K562 (cell line): ENCODE data around the gene LCLAT1. TPM values are rescaled to one million over a fixed set of nuclear protein-coding genes. Genes with fewer than 3 reads are reported as not detected.

ENCODE experiments used
- ATAC-seq: fragments of 200-7000 bp; cut with Tn5 transposase; 3 replicates; pipeline ENCODE4 v1.9.1; 2020; ENCODE audit warnings: moderate library complexity
- BruUV-seq: library from RNA; stranded (reverse); fragments of 400-500 nt; replicated peaks from 2 replicates; lab custom pipeline; 2021; lab: Mats Ljungman, UMichigan
- CTCF ChIA-PET: fragments of 300-600 bp; formaldehyde crosslinking; extraction: SDS; loops from one replicate; lab custom pipeline; 2021; ENCODE audit warnings: low intra/inter-chr PET ratio; lab: Yijun Ruan, JAX
- POLR2A ChIA-PET: fragments of 300-600, 350-650 bp; sonication (Branson Sonifier 250); formaldehyde crosslinking; extraction: SDS; loops from one replicate; lab custom pipeline; 2021; ENCODE audit warnings: antibody characterized with exemption, inconsistent platforms; lab: Yijun Ruan, JAX
- DNase-seq, 4 experiments: peaks; one replicate each; pipeline versions ENCODE4 v3.0.0 to v3.0.0-alpha.2; 2011 to 2018; ENCODE audit warnings: low spot score in 3 of 4, mixed read lengths in 3 of 4; ENCODE audit errors: extremely low read depth in 1 of 4
- FAIRE-seq: peaks from 2 replicates; lab custom pipeline; 2011; peaks lifted over from hg19 to GRCh38; lab: Jason Lieb, UNC
- H2AFZ ChIP-seq: 2 replicates; pipeline ENCODE4 v1.6.0; 2011; ENCODE audit warnings: low read depth, low read length, control low read depth, inconsistent platforms
- H3K27ac ChIP-seq: fragments of 200-600 bp; 3 replicates; pipeline ENCODE4 v1.8.0; 2011; ENCODE audit warnings: low read depth, mild to moderate bottlenecking, control low read depth, inconsistent platforms, low read length, moderate library complexity, mixed read lengths; ENCODE audit errors: extremely low read depth
- H3K27me3 ChIP-seq, 2 experiments: fragments of 300-600 bp in 1 of 2; 2 replicates in 1 of 2; 3 replicates in 1 of 2; pipeline versions ENCODE4 v1.6.0 to v1.8.0; 2011; ENCODE audit warnings: inconsistent platforms in 2 of 2, low read length in 2 of 2, mild to moderate bottlenecking in 1 of 2, mixed read lengths in 1 of 2, moderate library complexity in 1 of 2; ENCODE audit not compliant: control insufficient read depth in 2 of 2, insufficient read depth in 2 of 2
- H3K36me3 ChIP-seq: fragments of 300-600 bp; 3 replicates; pipeline ENCODE4 v1.8.0; 2011; ENCODE audit warnings: mild to moderate bottlenecking, low read length, inconsistent platforms; ENCODE audit not compliant: control insufficient read depth, insufficient read depth
- H3K4me1 ChIP-seq, 2 experiments: fragments of 200-600 bp in 1 of 2; replicated peaks in 1 of 2; 2 replicates in 1 of 2; 3 replicates in 1 of 2; pipeline versions ENCODE4 v1.5.1 to v1.8.0; 2011; ENCODE audit warnings: inconsistent platforms in 2 of 2, low read length in 2 of 2, mild to moderate bottlenecking in 1 of 2, mixed read lengths in 1 of 2, moderate library complexity in 1 of 2; ENCODE audit not compliant: control insufficient read depth in 2 of 2, insufficient read depth in 2 of 2
- H3K4me2 ChIP-seq: 2 replicates; pipeline ENCODE4 v1.6.1; 2011; ENCODE audit warnings: low read length, control low read depth, inconsistent platforms, mixed read lengths; ENCODE audit not compliant: insufficient read depth
- H3K4me3 ChIP-seq: fragments of 200-600 bp; sonication (generic), shearing (Covaris generic); 2 replicates; pipeline ENCODE4 v1.5.1; 2016; ENCODE audit warnings: control low read depth, inconsistent platforms
- H3K79me2 ChIP-seq: fragments of 200-600 bp; 3 replicates; pipeline ENCODE4 v1.8.0; 2011; ENCODE audit warnings: low read length, inconsistent platforms; ENCODE audit not compliant: control insufficient read depth, insufficient read depth
- H3K9ac ChIP-seq, 2 experiments: 2 replicates each; pipeline versions ENCODE4 v1.6.0 to v1.6.1; 2011; ENCODE audit warnings: low read depth in 2 of 2, low read length in 2 of 2, control low read depth in 1 of 2, inconsistent platforms in 1 of 2, mild to moderate bottlenecking in 1 of 2, mixed read lengths in 1 of 2; ENCODE audit not compliant: insufficient read depth in 1 of 2
- H3K9me1 ChIP-seq: one replicate; pipeline ENCODE4 v1.6.0; 2011; ENCODE audit warnings: inconsistent platforms, mild to moderate bottlenecking, low read length, moderate library complexity; ENCODE audit not compliant: control insufficient read depth, insufficient read depth
- H3K9me3 ChIP-seq: replicated peaks from 2 replicates; pipeline ENCODE4 v1.5.1; 2011; ENCODE audit warnings: low read depth, low read length, inconsistent platforms; ENCODE audit not compliant: control insufficient read depth, insufficient read depth
- H4K20me1 ChIP-seq: replicated peaks from 2 replicates; pipeline ENCODE4 v1.6.1; 2011; ENCODE audit warnings: low read length, inconsistent platforms, mixed read lengths; ENCODE audit not compliant: control insufficient read depth, insufficient read depth
- DACH1 ChIP-seq: fragments of 450-650 bp; IDR thresholded peaks from 2 replicates; pipeline ENCODE4 v1.6.1; 2018; ENCODE audit not compliant: partially characterized antibody
- E2F3 ChIP-seq: fragments of 250-450 bp; sonication (Bioruptor Pico); IDR thresholded peaks from 2 replicates; pipeline ENCODE4 v1.4.0; 2020; ENCODE audit warnings: mild to moderate bottlenecking
- FIP1L1 ChIP-seq: fragments of 200-400 bp; formaldehyde crosslinking; IDR thresholded peaks from 2 replicates; pipeline ENCODE4 v1.6.1; 2018; ENCODE audit warnings: mild to moderate bottlenecking, low read depth, low read length; ENCODE audit not compliant: poor library complexity, severe bottlenecking
- HDAC2 ChIP-seq: fragments of 450-650 bp; IDR thresholded peaks from 2 replicates; pipeline ENCODE4 v1.6.1; 2016; ENCODE audit warnings: mild to moderate bottlenecking
- HMGN3 ChIP-seq: IDR thresholded peaks from 2 replicates; pipeline ENCODE4 v1.6.1; 2011; ENCODE audit warnings: borderline replicate concordance, low read depth, mild to moderate bottlenecking, mixed read lengths, low read length; ENCODE audit not compliant: insufficient read length; ENCODE audit errors: extremely low read depth
- MXD1 ChIP-seq: fragments of 250-450 bp; sonication (Bioruptor Pico); IDR thresholded peaks from 2 replicates; pipeline ENCODE4 v1.8.0; 2021; ENCODE audit warnings: borderline replicate concordance, mild to moderate bottlenecking, moderate library complexity; ENCODE audit not compliant: poor library complexity, severe bottlenecking
- NFYB ChIP-seq: IDR thresholded peaks from 2 replicates; pipeline ENCODE4 v1.6.1; 2011; ENCODE audit warnings: mild to moderate bottlenecking, moderate library complexity; ENCODE audit not compliant: insufficient read length; ENCODE audit errors: extremely low read depth
- SMC3 ChIP-seq: conservative IDR thresholded peaks from 2 replicates; pipeline ENCODE4 v1.6.1; 2011; ENCODE audit warnings: low read depth, low read length, improper control_type of control experiment; ENCODE audit not compliant: insufficient read depth
- SRF ChIP-seq, 2 experiments: fragments of 250-450, 450-650 bp in 1 of 2; sonication (Bioruptor Pico) in 1 of 2; sonication (generic) in 1 of 2; formaldehyde crosslinking; IDR thresholded peaks; 2 replicates each; pipeline versions ENCODE4 v1.5.0 to v1.5.1; 2020 to 2022; ENCODE audit warnings: mild to moderate bottlenecking in 1 of 2, missing genetic modification reagents in 1 of 2
- TAL1 ChIP-seq: fragments of 450-650 bp; IDR thresholded peaks from 2 replicates; pipeline ENCODE4 v1.6.1; 2016; ENCODE audit warnings: mild to moderate bottlenecking
- TRIM28 ChIP-seq: fragments of 450-650 bp; IDR thresholded peaks from 2 replicates; pipeline ENCODE4 v1.6.1; 2017
- XRCC5 ChIP-seq: fragments of 200-400 bp; formaldehyde crosslinking; IDR thresholded peaks from 2 replicates; pipeline ENCODE4 v1.6.1; 2017; ENCODE audit warnings: low read depth, mild to moderate bottlenecking, low read length
- ZNF197 ChIP-seq: fragments of 200-800 bp; sonication (Bioruptor generic); IDR thresholded peaks from 2 replicates; pipeline ENCODE4 v1.6.1; 2016; ENCODE audit warnings: low read depth, missing genetic modification characterization, missing compliant biosample characterization
- ZNF263 ChIP-seq: sonication (generic); formaldehyde crosslinking; IDR thresholded peaks from 2 replicates; pipeline ENCODE4 v1.8.0; 2022; ENCODE audit warnings: mild to moderate bottlenecking, missing genetic modification reagents, borderline replicate concordance
- ZNF445 ChIP-seq: fragments of 250-450 bp; sonication (Bioruptor Pico); IDR thresholded peaks from 2 replicates; pipeline ENCODE4 v1.4.0; 2020; ENCODE audit warnings: low read depth, mild to moderate bottlenecking, moderate library complexity
- ZNF561 ChIP-seq: fragments of 450-650 bp; formaldehyde crosslinking; conservative IDR thresholded peaks from 2 replicates; pipeline ENCODE4 v1.4.0; 2020; ENCODE audit warnings: mild to moderate bottlenecking, moderate library complexity
- ZNF584 ChIP-seq: fragments of 200-800 bp; sonication (Bioruptor generic); IDR thresholded peaks from 2 replicates; pipeline ENCODE4 v1.6.1; 2016; ENCODE audit warnings: low read depth, mild to moderate bottlenecking, missing genetic modification characterization, missing compliant biosample characterization
- WGBS: fragments of 100-300 bp; shearing (Covaris generic); methylation state at CpG from one replicate; pipeline ENCODE4 v1.1.6; 2016; ENCODE audit warnings: low coverage, mixed read lengths; ENCODE audit not compliant: insufficient coverage; ENCODE audit errors: missing lambda C conversion rate; 5-methylcytosine and 5-hydroxymethylcytosine counted together
- in situ Hi-C: fragments of 300-500 bp; cut with MboI; formaldehyde crosslinking; loops from 4 replicates; pipeline ENCODE4 v1.15.0; 2018; ENCODE audit warnings: inconsistent platforms, mixed read lengths
- intact Hi-C: fragments of 100-400 bp; cut with micrococcal nuclease; formaldehyde crosslinking; loops from 2 replicates; pipeline ENCODE4 v1.14.2; 2022
- polyA plus RNA-seq, 8 experiments: library from polyadenylated mRNA; depleted of rRNA in 4 of 8; stranded (reverse) in 5 of 8; unstranded in 3 of 8; fragments of >200 nt; fragmentation: Nextera tagmentation in 2 of 8; fragmentation: Illumina TruSeq in 1 of 8; extraction: Ambion mirVana in 2 of 8; extraction: Trizol in 1 of 8; gene quantifications; 2 replicates each; pipeline versions ENCODE4 v1.2.1 to v1.2.3, GENCODE V29; 2011 to 2014; ENCODE audit warnings: inconsistent platforms in 1 of 8, missing spikeins in 1 of 8
- total RNA-seq, 7 experiments: library from RNA; depleted of rRNA in 6 of 7; stranded (reverse); fragments of >200 nt in 6 of 7; fragmentation: Illumina TruSeq in 2 of 7; extraction: Trizol in 2 of 7; gene quantifications; 2 replicates each; pipeline versions ENCODE4 v1.2.1 to v1.2.3, GENCODE V29; 2011 to 2021; ENCODE audit warnings: low replicate concordance in 1 of 7

LCLAT1 gene
- total and polyA plus RNA-seq, 9 of the 15 experiments (the other 6 are each of a cell fraction or from before 2014, with no cell fraction given): 8.9 to 63.3 (median 25.4) TPM

GRCh38 chr2:30627151-30627550, 180.1 kb downstream of the LCLAT1 start:
- Histone ChIP-seq H3K79me2 (no peaks in the 10 kb centered on the region), H3K4me2 (no peak overlapping the region), H2AFZ (no peak overlapping the region), H3K27me3 (no peaks in the 10 kb centered on the region), H3K4me1 (no peaks in the 10 kb centered on the region), H4K20me1 (no peaks in the 10 kb centered on the region), H3K27ac (no peak overlapping the region), H3K9me1 (no peaks in the 10 kb centered on the region), H3K36me3 (peaks cover 3% of the 10 kb centered on the region; the same call in 1 of the 3 replicates), H3K9ac (no peak overlapping the region), H3K9me3 (no peaks in the 10 kb centered on the region), H3K4me3 (no peak overlapping the region)
- TF ChIP-seq NFYB (peak; percentile 25), ZNF263 (CRISPR knock-in tag) (no peak)
- intact Hi-C loops (no loop called here), in situ Hi-C loops (no loop called here)
- POLR2A ChIA-PET: no interaction called here
- 78% methylated on average over 8 of the region's 8 CpGs for WGBS
- CTCF ChIA-PET: no interaction called here
- FAIRE-seq (no peak), DNase-seq (no peak), ATAC-seq (no peak)
- no TSS peak for BruUV-seq

GRCh38 chr2:30628341-30628740, 181.3 kb downstream of the LCLAT1 start:
- Histone ChIP-seq H3K27me3 (no peaks in the 10 kb centered on the region), H3K27ac (no peak overlapping the region), H3K79me2 (no peaks in the 10 kb centered on the region), H3K4me3 (no peak overlapping the region), H2AFZ (no peak overlapping the region), H3K9me3 (no peaks in the 10 kb centered on the region), H3K9me1 (no peaks in the 10 kb centered on the region), H3K36me3 (no peaks in the 10 kb centered on the region), H3K4me1 (no peaks in the 10 kb centered on the region), H4K20me1 (no peaks in the 10 kb centered on the region), H3K4me2 (no peak overlapping the region), H3K9ac (no peak overlapping the region)
- BruUV-seq: no TSS peak
- DNase-seq: no peak
- in situ Hi-C loops: no loop called here
- CTCF ChIA-PET: no interaction called here
- POLR2A ChIA-PET: no interaction called here
- 88% methylated on average over 2 of the region's 2 CpGs for WGBS
- no peak for FAIRE-seq
- intact Hi-C loops: no loop called here
- ATAC-seq: no peak
- TF ChIP-seq DACH1 (no peak), MXD1 (no peak), TAL1 (no peak), ZNF584 (CRISPR knock-in tag) (no peak), E2F3 (CRISPR knock-in tag) (no peak), ZNF445 (CRISPR knock-in tag) (no peak), TRIM28 (no peak), ZNF561 (no peak), SRF (CRISPR knock-in tag; IDR thresholded peaks at IDR 0.05) (no peak), HMGN3 (no peak), FIP1L1 (no peak), XRCC5 (no peak), SMC3 (no peak), HDAC2 (no peak), ZNF197 (CRISPR knock-in tag) (no peak)
